22Rv1 (cell line): Measurements from ENCODE around the gene TM7SF3.
"Not testable (repeated sequence)": the region's sequence is repeated elsewhere in the genome, so short reads cannot be mapped to it uniquely, and the experiment has no call there.

Experiments
- H3K27ac ChIP-seq: fragments of 450-650 bp; 2 replicates; pipeline ENCODE4 v1.5.1; 2017
- ZFX ChIP-seq: fragments of 450-650 bp; IDR thresholded peaks from 2 replicates; pipeline ENCODE4 v1.6.1; 2017; ENCODE audit warnings: antibody characterized with exemption, borderline replicate concordance
- TF ChIP-seq, protein P1 (sequence below): fragments of 450-650 bp; IDR thresholded peaks from 2 replicates; pipeline ENCODE4 v1.5.1; 2017; ENCODE audit warnings: mild to moderate bottlenecking

TM7SF3 gene

DNA sequence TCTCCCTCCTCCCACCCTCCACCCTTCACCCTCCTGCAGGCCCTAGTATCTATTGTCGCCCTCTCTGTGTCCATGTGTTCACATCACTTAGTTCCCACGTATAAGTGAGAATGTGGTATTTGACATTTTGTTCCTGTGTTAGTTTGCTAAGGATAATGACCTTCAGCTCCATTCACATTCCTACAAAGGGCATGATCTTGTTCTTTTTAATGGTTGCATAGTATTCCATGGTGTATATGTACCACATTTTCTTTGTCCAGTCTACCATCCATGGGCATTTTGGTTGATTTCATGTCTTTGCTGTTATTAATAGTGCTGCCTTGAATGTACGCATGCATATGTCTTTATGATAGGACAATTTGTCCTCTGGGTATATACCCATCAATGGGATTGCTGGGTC is 38.6 kb upstream of the TM7SF3 start:
- TF ChIP-seq, protein P1, sequence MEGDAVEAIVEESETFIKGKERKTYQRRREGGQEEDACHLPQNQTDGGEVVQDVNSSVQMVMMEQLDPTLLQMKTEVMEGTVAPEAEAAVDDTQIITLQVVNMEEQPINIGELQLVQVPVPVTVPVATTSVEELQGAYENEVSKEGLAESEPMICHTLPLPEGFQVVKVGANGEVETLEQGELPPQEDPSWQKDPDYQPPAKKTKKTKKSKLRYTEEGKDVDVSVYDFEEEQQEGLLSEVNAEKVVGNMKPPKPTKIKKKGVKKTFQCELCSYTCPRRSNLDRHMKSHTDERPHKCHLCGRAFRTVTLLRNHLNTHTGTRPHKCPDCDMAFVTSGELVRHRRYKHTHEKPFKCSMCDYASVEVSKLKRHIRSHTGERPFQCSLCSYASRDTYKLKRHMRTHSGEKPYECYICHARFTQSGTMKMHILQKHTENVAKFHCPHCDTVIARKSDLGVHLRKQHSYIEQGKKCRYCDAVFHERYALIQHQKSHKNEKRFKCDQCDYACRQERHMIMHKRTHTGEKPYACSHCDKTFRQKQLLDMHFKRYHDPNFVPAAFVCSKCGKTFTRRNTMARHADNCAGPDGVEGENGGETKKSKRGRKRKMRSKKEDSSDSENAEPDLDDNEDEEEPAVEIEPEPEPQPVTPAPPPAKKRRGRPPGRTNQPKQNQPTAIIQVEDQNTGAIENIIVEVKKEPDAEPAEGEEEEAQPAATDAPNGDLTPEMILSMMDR, result no peak
- no peak for TF ChIP-seq ZFX

DNA sequence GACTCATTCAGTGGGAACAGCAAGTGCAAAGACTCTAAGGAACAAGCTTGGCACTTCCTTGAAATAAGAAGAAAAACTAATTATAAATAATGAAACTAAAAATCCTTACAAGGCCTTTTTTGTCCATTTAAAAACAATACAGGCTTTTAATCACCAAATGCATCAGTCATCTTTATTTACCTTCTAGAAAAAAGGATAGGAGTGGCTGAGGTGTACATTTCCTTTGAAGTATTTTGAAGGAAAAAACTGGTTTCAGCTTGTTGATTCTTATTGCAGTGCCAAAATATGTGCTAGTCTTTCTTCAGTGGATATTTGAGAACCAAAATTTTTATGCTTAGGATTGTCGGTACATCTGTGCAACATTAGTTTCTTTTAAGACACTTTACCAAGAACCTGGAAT is 38.0 kb upstream of the TM7SF3 start:
- no peak overlapping the region for H3K27ac ChIP-seq
- no peak for TF ChIP-seq ZFX
- TF ChIP-seq, protein P1, result no peak

More for the DNA sequence above, 38.6 kb upstream of the TM7SF3 start:
- no peak overlapping the region for H3K27ac ChIP-seq

DNA sequence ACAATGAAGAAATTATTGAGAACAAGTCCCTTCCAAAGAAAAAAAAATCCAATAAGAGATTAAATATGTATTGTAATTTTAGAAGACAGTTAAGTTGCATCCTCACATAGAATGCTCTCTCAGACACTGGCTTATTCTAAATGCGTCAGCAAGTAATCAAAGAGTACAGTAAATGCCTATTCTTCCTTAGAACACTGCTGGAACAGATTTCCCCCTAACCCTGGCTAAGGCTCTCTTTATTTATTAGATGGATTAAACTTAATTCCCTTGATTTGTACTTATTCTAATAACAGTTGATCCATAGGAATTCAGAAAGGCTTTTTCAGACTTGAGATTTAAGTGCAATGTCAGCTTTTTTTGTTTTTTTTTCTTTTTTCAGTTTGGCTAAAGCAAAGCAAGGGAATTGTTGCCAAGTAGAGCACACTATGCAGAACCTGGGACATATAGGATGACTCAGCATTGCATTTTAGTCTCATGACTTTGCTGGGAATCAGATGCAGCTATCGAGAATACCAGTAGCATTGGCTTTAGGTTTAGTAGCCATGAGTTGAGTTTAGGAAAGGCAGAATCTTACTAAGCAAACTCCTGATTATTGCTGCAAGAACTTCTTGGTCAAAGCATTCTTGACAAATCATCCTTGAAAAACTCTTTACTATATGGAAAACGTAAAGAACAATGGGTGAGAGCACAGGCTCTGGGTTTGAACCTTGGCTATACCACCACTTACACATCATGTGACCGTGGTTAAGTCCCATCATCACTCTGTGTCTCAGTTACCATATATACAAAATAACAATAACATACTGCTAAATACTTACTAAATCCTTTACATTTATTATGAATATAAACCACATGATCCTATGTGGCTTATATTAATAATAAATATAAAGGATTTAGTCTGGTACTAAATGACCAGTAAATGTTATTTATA is 34.9 kb upstream of the TM7SF3 start:
- H3K27ac ChIP-seq, result no peak overlapping the region
- TF ChIP-seq ZFX, result no peak
- TF ChIP-seq, protein P1, result no peak

DNA sequence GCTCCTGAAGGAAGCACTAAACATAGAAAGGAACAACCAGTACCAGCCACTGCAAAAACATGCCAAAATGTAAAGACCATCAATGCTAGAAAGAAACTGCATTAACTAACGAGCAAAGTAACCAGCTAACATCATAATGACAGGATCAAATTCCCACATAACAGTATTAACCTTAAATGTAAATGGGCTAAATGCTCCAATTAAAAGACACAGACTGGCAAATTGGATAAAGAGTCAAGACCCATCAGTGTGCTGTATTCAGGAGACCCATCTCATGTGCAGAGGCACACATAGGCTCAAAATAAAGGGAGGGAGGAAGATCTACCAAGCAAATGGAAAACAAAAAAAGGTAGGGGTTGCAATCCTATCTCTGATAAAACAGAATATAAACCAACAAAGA is 27.8 kb upstream of the TM7SF3 start:
- H3K27ac ChIP-seq, result not testable (repeated sequence)

DNA sequence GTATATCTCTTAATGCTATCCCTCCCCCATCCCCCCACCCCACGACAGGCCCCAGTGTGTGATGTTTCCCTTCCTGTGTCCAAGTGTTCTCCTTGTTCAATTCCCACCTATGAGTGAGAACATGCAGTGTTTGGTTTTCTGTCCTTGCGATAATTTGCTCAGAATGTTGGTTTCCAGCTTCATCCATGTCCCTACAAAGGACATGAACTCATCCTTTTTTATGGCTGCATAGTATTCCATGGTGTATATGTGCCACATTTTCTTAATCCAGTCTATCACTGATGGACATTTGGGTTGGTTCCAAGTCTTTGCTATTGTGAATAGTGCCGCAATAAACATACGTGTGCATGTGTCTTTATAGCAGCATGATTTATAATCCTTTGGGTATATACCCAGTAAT is 26.5 kb upstream of the TM7SF3 start:
- not testable (repeated sequence) for H3K27ac ChIP-seq

DNA sequence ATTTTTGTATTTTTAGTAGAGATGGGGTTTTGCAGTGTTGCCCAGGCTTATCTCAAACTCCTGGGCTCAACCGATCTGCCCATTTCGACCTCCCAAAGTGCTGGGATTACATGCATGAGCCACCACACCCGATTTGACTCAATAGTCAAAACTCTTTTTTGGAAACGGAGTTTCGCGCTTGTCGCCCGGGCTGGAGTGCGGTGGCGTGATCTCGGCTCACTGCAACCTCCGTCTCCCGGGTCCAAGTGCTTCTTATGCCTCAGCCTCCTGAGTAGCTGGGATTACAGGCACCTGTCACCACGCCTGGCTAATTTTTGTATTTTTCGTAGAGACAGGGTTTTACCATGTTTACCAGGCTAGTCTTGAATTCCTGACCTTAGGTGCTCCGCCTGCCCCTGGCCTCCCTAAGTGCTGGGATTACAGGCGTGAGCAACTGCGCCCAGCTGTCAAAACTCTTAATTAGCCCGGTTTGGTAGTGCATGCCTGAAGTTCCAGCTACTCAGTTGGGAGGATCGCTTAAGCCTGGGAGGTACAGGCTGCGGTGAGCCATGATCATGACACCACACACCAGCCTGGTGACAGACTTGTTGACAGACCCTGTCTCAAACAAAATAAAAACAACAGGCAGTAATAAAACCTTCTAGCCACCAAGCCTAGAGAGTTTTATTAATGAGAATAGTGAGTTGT is 20.6 kb upstream of the TM7SF3 start:
- TF ChIP-seq, protein P1, result no peak
- no peak for TF ChIP-seq ZFX
- H3K27ac ChIP-seq, result no peak overlapping the region

DNA sequence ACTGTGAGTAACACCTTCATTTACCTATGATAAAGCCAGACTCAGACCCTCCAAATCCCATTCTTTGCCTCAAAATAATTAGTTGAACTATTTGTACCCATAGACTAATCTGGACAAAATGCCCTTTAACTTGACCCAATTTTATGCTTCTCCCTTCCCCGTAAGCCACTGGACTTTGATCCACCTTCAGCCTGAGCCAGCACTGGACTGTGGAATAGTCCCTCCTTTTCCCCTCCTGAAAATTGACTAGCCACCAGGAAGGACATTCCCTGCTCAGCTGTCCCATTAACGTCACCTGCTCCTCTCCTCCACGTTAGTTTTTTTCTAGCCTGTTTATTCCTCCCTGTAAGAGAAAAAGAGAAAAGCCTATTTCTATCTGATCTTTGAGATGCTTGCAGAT is 18.5 kb upstream of the TM7SF3 start:
- no peak overlapping the region for H3K27ac ChIP-seq
- TF ChIP-seq, protein P1, result no peak
- no peak for TF ChIP-seq ZFX

DNA sequence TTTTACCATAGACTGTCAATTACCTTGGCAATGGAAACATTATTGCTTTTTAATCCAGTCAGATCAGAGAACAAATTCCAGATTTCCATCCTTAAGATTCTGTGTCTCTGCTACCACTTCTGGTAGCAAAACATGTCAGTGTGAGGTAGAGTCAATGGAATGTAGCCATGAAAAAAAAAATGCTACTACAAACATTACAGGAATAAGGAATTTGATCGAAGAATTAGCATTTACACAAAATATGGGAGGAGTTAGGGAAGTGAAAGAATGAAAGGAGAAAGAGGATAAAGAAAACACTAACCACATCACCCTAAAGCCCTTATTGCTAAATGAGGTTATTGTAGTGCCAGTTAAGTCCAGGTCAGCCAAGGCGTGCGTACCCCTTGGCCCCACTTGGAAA is 17.3 kb upstream of the TM7SF3 start:
- no peak overlapping the region for H3K27ac ChIP-seq
- TF ChIP-seq, protein P1, result no peak
- no peak for TF ChIP-seq ZFX
